Measurements from ENCODE around the gene CHRM4. TPM values are rescaled to one million over a fixed set of nuclear protein-coding genes. Genes with fewer than 3 reads are reported as not detected.

Gene CHRM4
- total and polyA plus RNA-seq, 2 of the 13 experiments (the other 11 are each of a cell fraction or from before 2014, with no cell fraction given), result 0.13 to 0.21 TPM

DNA sequence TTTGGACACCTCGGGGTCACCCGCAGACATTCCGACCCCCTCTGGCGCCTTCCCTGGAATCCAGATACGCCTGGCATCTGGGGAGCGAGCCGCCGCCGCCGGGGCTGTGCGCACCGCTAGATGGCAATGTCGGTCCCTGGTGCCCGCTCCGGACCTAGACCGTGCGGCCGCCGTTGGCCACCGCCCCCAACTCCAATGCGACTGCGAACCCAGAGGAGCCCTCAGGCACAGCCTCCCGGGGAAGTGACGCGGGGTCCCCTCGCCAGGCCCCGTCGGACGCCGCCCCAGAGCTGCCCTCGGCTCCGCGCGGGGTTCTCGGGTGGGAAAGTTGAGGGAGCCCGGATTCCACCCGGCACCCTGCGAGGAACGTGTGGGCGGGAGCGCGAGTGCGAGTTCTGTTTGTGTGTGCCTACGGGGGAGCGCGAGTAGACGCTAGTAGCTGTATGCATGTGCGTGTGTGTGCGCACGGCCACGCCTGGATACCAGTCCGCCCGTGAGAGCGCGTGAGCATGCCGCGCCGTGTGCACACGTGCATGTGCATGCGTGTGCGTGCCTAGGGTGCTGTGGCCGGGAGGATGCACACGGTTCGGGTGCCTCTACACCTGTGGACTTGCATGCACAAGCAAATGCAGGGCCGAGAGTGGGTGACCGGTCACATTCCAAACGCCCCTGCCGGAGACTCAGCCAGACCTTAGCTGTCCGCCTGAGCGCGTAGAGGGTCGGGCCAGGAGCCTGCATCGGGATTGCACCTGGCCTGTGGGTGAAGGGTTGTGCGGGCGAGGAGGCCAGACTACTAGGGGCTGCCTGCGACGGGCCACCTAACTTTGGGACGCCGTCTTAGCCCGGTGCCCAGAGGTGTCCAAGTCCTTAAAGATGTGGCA is 1.9 kb downstream of the CHRM4 start (continued):
- TF ChIP-seq, protein P1, sequence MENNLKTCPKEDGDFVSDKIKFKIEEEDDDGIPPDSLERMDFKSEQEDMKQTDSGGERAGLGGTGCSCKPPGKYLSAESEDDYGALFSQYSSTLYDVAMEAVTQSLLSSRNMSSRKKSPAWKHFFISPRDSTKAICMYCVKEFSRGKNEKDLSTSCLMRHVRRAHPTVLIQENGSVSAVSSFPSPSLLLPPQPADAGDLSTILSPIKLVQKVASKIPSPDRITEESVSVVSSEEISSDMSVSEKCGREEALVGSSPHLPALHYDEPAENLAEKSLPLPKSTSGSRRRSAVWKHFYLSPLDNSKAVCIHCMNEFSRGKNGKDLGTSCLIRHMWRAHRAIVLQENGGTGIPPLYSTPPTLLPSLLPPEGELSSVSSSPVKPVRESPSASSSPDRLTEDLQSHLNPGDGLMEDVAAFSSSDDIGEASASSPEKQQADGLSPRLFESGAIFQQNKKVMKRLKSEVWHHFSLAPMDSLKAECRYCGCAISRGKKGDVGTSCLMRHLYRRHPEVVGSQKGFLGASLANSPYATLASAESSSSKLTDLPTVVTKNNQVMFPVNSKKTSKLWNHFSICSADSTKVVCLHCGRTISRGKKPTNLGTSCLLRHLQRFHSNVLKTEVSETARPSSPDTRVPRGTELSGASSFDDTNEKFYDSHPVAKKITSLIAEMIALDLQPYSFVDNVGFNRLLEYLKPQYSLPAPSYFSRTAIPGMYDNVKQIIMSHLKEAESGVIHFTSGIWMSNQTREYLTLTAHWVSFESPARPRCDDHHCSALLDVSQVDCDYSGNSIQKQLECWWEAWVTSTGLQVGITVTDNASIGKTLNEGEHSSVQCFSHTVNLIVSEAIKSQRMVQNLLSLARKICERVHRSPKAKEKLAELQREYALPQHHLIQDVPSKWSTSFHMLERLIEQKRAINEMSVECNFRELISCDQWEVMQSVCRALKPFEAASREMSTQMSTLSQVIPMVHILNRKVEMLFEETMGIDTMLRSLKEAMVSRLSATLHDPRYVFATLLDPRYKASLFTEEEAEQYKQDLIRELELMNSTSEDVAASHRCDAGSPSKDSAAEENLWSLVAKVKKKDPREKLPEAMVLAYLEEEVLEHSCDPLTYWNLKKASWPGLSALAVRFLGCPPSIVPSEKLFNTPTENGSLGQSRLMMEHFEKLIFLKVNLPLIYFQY (CRISPR knock-in tag; IDR thresholded peaks at IDR 0.05; ENCODE audit: borderline replicate concordance), result no peak
- TF ChIP-seq, protein P2, sequence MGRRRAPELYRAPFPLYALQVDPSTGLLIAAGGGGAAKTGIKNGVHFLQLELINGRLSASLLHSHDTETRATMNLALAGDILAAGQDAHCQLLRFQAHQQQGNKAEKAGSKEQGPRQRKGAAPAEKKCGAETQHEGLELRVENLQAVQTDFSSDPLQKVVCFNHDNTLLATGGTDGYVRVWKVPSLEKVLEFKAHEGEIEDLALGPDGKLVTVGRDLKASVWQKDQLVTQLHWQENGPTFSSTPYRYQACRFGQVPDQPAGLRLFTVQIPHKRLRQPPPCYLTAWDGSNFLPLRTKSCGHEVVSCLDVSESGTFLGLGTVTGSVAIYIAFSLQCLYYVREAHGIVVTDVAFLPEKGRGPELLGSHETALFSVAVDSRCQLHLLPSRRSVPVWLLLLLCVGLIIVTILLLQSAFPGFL (CRISPR knock-in tag; IDR thresholded peaks at IDR 0.05), result no peak
- TF ChIP-seq ZNF782 (CRISPR knock-in tag; IDR thresholded peaks at IDR 0.05; ENCODE audit: borderline replicate concordance) (no peak; the same call in 1 of the 2 replicates), ZNF224 (CRISPR knock-in tag; IDR thresholded peaks at IDR 0.05) (no peak; the same call in 1 of the 2 replicates), SMAD3 (CRISPR knock-in tag; IDR thresholded peaks at IDR 0.05) (no peak), ZNF556 (CRISPR knock-in tag; IDR thresholded peaks at IDR 0.05; ENCODE audit: borderline replicate concordance) (no peak), IKZF4 (CRISPR knock-in tag; IDR thresholded peaks at IDR 0.05; ENCODE audit: borderline replicate concordance, low read depth, not compliant biosample characterization) (no peak), ZNF251 (CRISPR knock-in tag; IDR thresholded peaks at IDR 0.05) (no peak), ZNF790 (CRISPR knock-in tag; IDR thresholded peaks at IDR 0.05; ENCODE audit: borderline replicate concordance) (no peak), ZNF383 (CRISPR knock-in tag; IDR thresholded peaks at IDR 0.05; ENCODE audit: borderline replicate concordance) (no peak), ZNF10 (CRISPR knock-in tag; IDR thresholded peaks at IDR 0.05; ENCODE audit: borderline replicate concordance, low read depth) (no peak), ATF7 (IDR thresholded peaks at IDR 0.05) (no peak), ATF7 (CRISPR knock-in tag; IDR thresholded peaks at IDR 0.05) (no peak), ZFP37 (CRISPR knock-in tag; IDR thresholded peaks at IDR 0.05; ENCODE audit: borderline replicate concordance) (no peak), SPEN (CRISPR knock-in tag; IDR thresholded peaks at IDR 0.05; ENCODE audit: low read depth) (no peak; the same call in 1 of the 2 replicates), ZNF317 (CRISPR knock-in tag; IDR thresholded peaks at IDR 0.05) (no peak), TEAD2 (CRISPR knock-in tag; IDR thresholded peaks at IDR 0.05) (no peak)
- TF ChIP-seq, protein P3, sequence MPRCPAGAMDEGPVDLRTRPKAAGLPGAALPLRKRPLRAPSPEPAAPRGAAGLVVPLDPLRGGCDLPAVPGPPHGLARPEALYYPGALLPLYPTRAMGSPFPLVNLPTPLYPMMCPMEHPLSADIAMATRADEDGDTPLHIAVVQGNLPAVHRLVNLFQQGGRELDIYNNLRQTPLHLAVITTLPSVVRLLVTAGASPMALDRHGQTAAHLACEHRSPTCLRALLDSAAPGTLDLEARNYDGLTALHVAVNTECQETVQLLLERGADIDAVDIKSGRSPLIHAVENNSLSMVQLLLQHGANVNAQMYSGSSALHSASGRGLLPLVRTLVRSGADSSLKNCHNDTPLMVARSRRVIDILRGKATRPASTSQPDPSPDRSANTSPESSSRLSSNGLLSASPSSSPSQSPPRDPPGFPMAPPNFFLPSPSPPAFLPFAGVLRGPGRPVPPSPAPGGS (CRISPR knock-in tag; IDR thresholded peaks at IDR 0.05), result no peak; the same call in 1 of the 2 replicates
- TF ChIP-seq, protein P4, sequence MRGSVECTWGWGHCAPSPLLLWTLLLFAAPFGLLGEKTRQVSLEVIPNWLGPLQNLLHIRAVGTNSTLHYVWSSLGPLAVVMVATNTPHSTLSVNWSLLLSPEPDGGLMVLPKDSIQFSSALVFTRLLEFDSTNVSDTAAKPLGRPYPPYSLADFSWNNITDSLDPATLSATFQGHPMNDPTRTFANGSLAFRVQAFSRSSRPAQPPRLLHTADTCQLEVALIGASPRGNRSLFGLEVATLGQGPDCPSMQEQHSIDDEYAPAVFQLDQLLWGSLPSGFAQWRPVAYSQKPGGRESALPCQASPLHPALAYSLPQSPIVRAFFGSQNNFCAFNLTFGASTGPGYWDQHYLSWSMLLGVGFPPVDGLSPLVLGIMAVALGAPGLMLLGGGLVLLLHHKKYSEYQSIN (CRISPR knock-in tag; IDR thresholded peaks at IDR 0.05; ENCODE audit: borderline replicate concordance), result no peak
- TF ChIP-seq, protein P5, sequence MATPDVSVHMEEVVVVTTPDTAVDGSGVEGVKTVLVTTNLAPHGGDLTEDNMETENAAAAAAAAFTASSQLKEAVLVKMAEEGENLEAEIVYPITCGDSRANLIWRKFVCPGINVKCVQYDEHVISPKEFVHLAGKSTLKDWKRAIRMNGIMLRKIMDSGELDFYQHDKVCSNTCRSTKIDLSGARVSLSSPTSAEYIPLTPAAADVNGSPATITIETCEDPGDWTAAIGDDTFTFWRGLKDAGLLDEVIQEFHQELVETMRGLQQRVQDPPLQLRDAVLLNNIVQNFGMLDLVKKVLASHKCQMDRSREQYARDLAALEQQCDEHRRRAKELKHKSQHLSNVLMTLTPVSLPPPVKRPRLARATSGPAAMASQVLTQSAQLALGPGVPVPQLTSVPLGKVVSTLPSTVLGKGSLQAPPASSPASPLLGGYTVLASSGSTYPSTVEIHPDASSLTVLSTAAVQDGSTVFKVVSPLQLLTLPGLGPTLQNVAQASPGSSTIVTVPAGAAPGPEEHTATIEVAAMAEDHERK (CRISPR knock-in tag; IDR thresholded peaks at IDR 0.05; ENCODE audit: low read depth), result no peak
